Measurements from ENCODE around the gene ST6GALNAC3. TPM values are rescaled to one million over a fixed set of nuclear protein-coding genes. Genes with fewer than 3 reads are reported as not detected.

The ST6GALNAC3 gene
- total RNA-seq, 1 experiment from 2014 or later: 2.2 TPM

DNA sequence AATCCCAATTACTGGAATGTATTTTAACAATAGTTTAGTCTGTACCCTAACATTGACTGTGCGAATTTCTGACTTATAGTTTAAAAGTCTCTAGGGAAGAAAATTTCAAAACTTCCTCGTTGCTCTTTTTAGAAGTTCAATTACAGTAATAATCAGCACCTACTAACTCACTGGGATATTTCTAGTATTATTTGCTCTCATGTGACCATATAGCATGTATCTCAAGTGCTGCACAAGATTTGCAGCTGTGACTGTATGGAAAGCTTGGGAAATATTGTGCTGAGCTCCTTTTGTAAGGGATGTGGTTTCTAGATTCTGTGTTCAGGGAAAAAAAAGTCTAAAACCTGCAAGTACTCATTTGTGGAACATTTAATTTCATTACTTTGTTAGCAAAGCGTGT lies 153.1 kb downstream of the ST6GALNAC3 start:
- Histone ChIP-seq H4K20me1 (ENCODE audit: insufficient read depth) (no peaks in the 10 kb centered on the region), H3K27me3 (ENCODE audit: insufficient read depth, low read length) (no peaks in the 10 kb centered on the region), H3K4me3 (replicated peaks in 1 of 2; ENCODE audit: low read depth in 1 of 2, low read length in 2 of 2) (no peak overlapping the region), H3K79me2 (ENCODE audit: insufficient read depth, low read length) (no peaks in the 10 kb centered on the region), H3K9me3 (ENCODE audit: control insufficient read depth in 1 of 2, insufficient read depth in 1 of 2, low read depth in 1 of 2, low read length in 2 of 2) (no peaks in the 10 kb centered on the region), H3K9me2 (ENCODE audit: insufficient read depth) (no peaks in the 10 kb centered on the region), H2AFZ (ENCODE audit: low read depth, low read length, poor library complexity, severe bottlenecking) (no peak overlapping the region), H3K27ac (ENCODE audit: low read depth, low read length) (no peak overlapping the region), H3K9ac (ENCODE audit: low read length) (no peak overlapping the region), H3K4me1 (ENCODE audit: control insufficient read depth in 1 of 2, insufficient read depth in 2 of 2, low read length in 2 of 2) (peaks cover 0 to 9% of the 10 kb centered on the region in 2 experiments; a peak in 1 of 4 replicates), H3K4me2 (ENCODE audit: low read length) (no peak overlapping the region), H3K36me3 (ENCODE audit: control insufficient read depth in 1 of 2, insufficient read depth in 2 of 2, low read length in 2 of 2) (no peaks in the 10 kb centered on the region)
- ChIA-PET POLR2A (no interaction called here), RAD21 (ENCODE audit: low non-redundant PET in 1 of 2, low total read pairs in 2 of 2, uncharacterized antibody in 2 of 2, unreplicated experiment in 2 of 2) (no interaction called here), CTCF (no interaction called here)
- ATAC-seq: no peak
- BruUV-seq (replicated peaks): no TSS peak
- no peak for DNase-seq (ENCODE audit: low read depth, low spot score)
- no peak for TF ChIP-seq EGR1 (IDR thresholded peaks at IDR 0.05; ENCODE audit: low read depth)
- no peak for TF ChIP-seq RAD21 (IDR thresholded peaks at IDR 0.05; ENCODE audit: low read depth)
- no peak for TF ChIP-seq MAX (IDR thresholded peaks at IDR 0.05)
- no peak for TF ChIP-seq CEBPB (IDR thresholded peaks at IDR 0.05; ENCODE audit: low read depth)
- no peak for TF ChIP-seq TCF7L2 (IDR thresholded peaks at IDR 0.05; ENCODE audit: borderline replicate concordance, extremely low read depth, insufficient read depth, insufficient read length)
- TF ChIP-seq, protein P1, sequence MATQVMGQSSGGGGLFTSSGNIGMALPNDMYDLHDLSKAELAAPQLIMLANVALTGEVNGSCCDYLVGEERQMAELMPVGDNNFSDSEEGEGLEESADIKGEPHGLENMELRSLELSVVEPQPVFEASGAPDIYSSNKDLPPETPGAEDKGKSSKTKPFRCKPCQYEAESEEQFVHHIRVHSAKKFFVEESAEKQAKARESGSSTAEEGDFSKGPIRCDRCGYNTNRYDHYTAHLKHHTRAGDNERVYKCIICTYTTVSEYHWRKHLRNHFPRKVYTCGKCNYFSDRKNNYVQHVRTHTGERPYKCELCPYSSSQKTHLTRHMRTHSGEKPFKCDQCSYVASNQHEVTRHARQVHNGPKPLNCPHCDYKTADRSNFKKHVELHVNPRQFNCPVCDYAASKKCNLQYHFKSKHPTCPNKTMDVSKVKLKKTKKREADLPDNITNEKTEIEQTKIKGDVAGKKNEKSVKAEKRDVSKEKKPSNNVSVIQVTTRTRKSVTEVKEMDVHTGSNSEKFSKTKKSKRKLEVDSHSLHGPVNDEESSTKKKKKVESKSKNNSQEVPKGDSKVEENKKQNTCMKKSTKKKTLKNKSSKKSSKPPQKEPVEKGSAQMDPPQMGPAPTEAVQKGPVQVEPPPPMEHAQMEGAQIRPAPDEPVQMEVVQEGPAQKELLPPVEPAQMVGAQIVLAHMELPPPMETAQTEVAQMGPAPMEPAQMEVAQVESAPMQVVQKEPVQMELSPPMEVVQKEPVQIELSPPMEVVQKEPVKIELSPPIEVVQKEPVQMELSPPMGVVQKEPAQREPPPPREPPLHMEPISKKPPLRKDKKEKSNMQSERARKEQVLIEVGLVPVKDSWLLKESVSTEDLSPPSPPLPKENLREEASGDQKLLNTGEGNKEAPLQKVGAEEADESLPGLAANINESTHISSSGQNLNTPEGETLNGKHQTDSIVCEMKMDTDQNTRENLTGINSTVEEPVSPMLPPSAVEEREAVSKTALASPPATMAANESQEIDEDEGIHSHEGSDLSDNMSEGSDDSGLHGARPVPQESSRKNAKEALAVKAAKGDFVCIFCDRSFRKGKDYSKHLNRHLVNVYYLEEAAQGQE (IDR thresholded peaks at IDR 0.05; ENCODE audit: low read depth): no peak
- no peak for TF ChIP-seq YY1 (IDR thresholded peaks at IDR 0.05; ENCODE audit: extremely low read depth, insufficient replicate concordance, low read depth, low read length)
- TF ChIP-seq ZFX (IDR thresholded peaks at IDR 0.05): no peak
- TF ChIP-seq JUND (IDR thresholded peaks at IDR 0.05): no peak
- TF ChIP-seq CBX3 (IDR thresholded peaks at IDR 0.05; ENCODE audit: low read depth): no peak
- TF ChIP-seq, protein P2, sequence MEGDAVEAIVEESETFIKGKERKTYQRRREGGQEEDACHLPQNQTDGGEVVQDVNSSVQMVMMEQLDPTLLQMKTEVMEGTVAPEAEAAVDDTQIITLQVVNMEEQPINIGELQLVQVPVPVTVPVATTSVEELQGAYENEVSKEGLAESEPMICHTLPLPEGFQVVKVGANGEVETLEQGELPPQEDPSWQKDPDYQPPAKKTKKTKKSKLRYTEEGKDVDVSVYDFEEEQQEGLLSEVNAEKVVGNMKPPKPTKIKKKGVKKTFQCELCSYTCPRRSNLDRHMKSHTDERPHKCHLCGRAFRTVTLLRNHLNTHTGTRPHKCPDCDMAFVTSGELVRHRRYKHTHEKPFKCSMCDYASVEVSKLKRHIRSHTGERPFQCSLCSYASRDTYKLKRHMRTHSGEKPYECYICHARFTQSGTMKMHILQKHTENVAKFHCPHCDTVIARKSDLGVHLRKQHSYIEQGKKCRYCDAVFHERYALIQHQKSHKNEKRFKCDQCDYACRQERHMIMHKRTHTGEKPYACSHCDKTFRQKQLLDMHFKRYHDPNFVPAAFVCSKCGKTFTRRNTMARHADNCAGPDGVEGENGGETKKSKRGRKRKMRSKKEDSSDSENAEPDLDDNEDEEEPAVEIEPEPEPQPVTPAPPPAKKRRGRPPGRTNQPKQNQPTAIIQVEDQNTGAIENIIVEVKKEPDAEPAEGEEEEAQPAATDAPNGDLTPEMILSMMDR (IDR thresholded peaks at IDR 0.05 in 2 of 3, conservative IDR thresholded peaks at IDR 0.05 in 1 of 3; ENCODE audit: borderline replicate concordance in 1 of 3, insufficient read depth in 1 of 3, low read depth in 2 of 3, low read length in 2 of 3): no peak
- TF ChIP-seq FOSL1 (IDR thresholded peaks at IDR 0.05; ENCODE audit: low read depth): no peak
- TF ChIP-seq SIN3A (IDR thresholded peaks at IDR 0.05; ENCODE audit: low read depth): no peak
- no peak for TF ChIP-seq POLR2AphosphoS5 (IDR thresholded peaks at IDR 0.05; ENCODE audit: low read depth, low read length)
- TF ChIP-seq ZNF274 (IDR thresholded peaks at IDR 0.05; ENCODE audit: low read depth, low read length): no peak
- TF ChIP-seq, protein P3, sequence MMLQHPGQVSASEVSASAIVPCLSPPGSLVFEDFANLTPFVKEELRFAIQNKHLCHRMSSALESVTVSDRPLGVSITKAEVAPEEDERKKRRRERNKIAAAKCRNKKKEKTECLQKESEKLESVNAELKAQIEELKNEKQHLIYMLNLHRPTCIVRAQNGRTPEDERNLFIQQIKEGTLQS (IDR thresholded peaks at IDR 0.05): no peak
- no peak for TF ChIP-seq POLR2A (IDR thresholded peaks at IDR 0.05; ENCODE audit: borderline replicate concordance, extremely low read depth, insufficient read depth, insufficient read length)
- intact Hi-C loops (cut with micrococcal nuclease): no loop called here

All from HCT116 (cell line).